LNCAP (cell line): Measurements from ENCODE around the gene TLR8.

Source experiments
- CTCF ChIP-seq: fragments of 450-650 bp; IDR thresholded peaks from 2 replicates; pipeline ENCODE4 v1.5.1; 2017; ENCODE audit warnings: mild to moderate bottlenecking

Gene TLR8

GRCh38 chrX:12965131-12965940 lies 58.9 kb downstream of the TLR8 start:
- no peak for TF ChIP-seq CTCF

- TF ChIP-seq CTCF = no peak
Measured at GRCh38 chrX:12966151-12966550, 59.7 kb downstream of the TLR8 start.

- no peak for TF ChIP-seq CTCF
Measured at GRCh38 chrX:12967711-12968465, 61.5 kb downstream of the TLR8 start.

- no peak for TF ChIP-seq CTCF
Measured at GRCh38 chrX:12970691-12971202, 64.3 kb downstream of the TLR8 start.

GRCh38 chrX:12971282-12972003 lies 65.0 kb downstream of the TLR8 start:
- TF ChIP-seq CTCF = no peak

- TF ChIP-seq CTCF = no peak
Measured at GRCh38 chrX:12972243-12972642, 65.8 kb downstream of the TLR8 start.
